ENCODE results near the gene NAMPT. TPM values are rescaled to one million over a fixed set of nuclear protein-coding genes. Genes with fewer than 3 reads are reported as not detected.

Gene NAMPT
- total RNA-seq, 4 donors from 2014 or later: 96.7 to 239 (median 189) TPM

- no peaks in the 10 kb centered on the region for H3K4me1 ChIP-seq
- no peak overlapping the region for H3K4me3 ChIP-seq
- H3K36me3 ChIP-seq: peaks cover 68% of the 10 kb centered on the region
- 59% methylated on average over 2 of the region's 2 CpGs for WGBS
- H3K27me3 ChIP-seq: no peaks in the 10 kb centered on the region
- DNase-seq (ENCODE audit: low spot score in 2 of 2): no peak
- H3K27ac ChIP-seq: no peak overlapping the region
- TF ChIP-seq CTCF (IDR thresholded peaks at IDR 0.05) (no peak), POLR2AphosphoS5 (IDR thresholded peaks at IDR 0.05) (peak in 1 of 3 donors; percentile 10)
- no peaks in the 10 kb centered on the region for H3K9me3 ChIP-seq
Measured at GRCh38 chr7:106260136-106260561, 24.6 kb downstream of the NAMPT start.

- no peaks in the 10 kb centered on the region for H3K27me3 ChIP-seq
- H3K9me3 ChIP-seq: no peaks in the 10 kb centered on the region
- WGBS: 75% methylated on average over 7 of the region's 7 CpGs
- no peaks in the 10 kb centered on the region for H3K4me1 ChIP-seq
- no peak overlapping the region for H3K27ac ChIP-seq
- TF ChIP-seq CTCF (IDR thresholded peaks at IDR 0.05): no peak
- no peak for TF ChIP-seq POLR2AphosphoS5 (IDR thresholded peaks at IDR 0.05)
- TF ChIP-seq EP300 (IDR thresholded peaks at IDR 0.05): no peak
- DNase-seq (ENCODE audit: low spot score in 2 of 2): no peak
- H3K4me3 ChIP-seq: no peak overlapping the region
- H3K36me3 ChIP-seq: peaks cover 63% of the 10 kb centered on the region
Measured at GRCh38 chr7:106258789-106259188, 26.0 kb downstream of the NAMPT start.

- Histone ChIP-seq H3K27me3 (no peaks in the 10 kb centered on the region), H3K36me3 (peaks cover 65% of the 10 kb centered on the region), H3K27ac (no peak overlapping the region), H3K4me3 (no peak overlapping the region), H3K4me1 (no peaks in the 10 kb centered on the region), H3K9me3 (no peaks in the 10 kb centered on the region)
- TF ChIP-seq POLR2AphosphoS5 (IDR thresholded peaks at IDR 0.05) (no peak), CTCF (IDR thresholded peaks at IDR 0.05) (no peak), EP300 (IDR thresholded peaks at IDR 0.05) (no peak), POLR2A (IDR thresholded peaks at IDR 0.05) (no peak)
- 87% methylated on average over 3 of the region's 3 CpGs for WGBS
- DNase-seq (ENCODE audit: low spot score in 2 of 2): no peak
Measured at GRCh38 chr7:106257752-106258151, 27.0 kb downstream of the NAMPT start.

- WGBS: 95% methylated on average over 2 of the region's 2 CpGs
- no peak for DNase-seq (ENCODE audit: low spot score in 2 of 2)
- no peaks in the 10 kb centered on the region for H3K9me3 ChIP-seq
- TF ChIP-seq POLR2AphosphoS5 (IDR thresholded peaks at IDR 0.05): no peak
- no peak for TF ChIP-seq EP300 (IDR thresholded peaks at IDR 0.05)
- no peak for TF ChIP-seq CTCF (IDR thresholded peaks at IDR 0.05)
- TF ChIP-seq POLR2A (IDR thresholded peaks at IDR 0.05): no peak
- no peaks in the 10 kb centered on the region for H3K27me3 ChIP-seq
- H3K36me3 ChIP-seq: peaks cover 76% of the 10 kb centered on the region
- no peak overlapping the region for H3K4me3 ChIP-seq
- H3K4me1 ChIP-seq: no peaks in the 10 kb centered on the region
- no peak overlapping the region for H3K27ac ChIP-seq
Measured at GRCh38 chr7:106256144-106256543, 28.6 kb downstream of the NAMPT start.

GRCh38 chr7:106255246-106255645, 29.5 kb downstream of the NAMPT start:
- TF ChIP-seq CTCF (IDR thresholded peaks at IDR 0.05) (no peak), POLR2A (IDR thresholded peaks at IDR 0.05) (no peak), EP300 (IDR thresholded peaks at IDR 0.05) (no peak), POLR2AphosphoS5 (IDR thresholded peaks at IDR 0.05) (no peak)
- no peak for DNase-seq (ENCODE audit: low spot score in 2 of 2)
- H3K4me3 ChIP-seq: no peak overlapping the region
- WGBS: 91% methylated on average over 1 of the region's 1 CpG
- H3K27ac ChIP-seq: no peak overlapping the region
- no peaks in the 10 kb centered on the region for H3K27me3 ChIP-seq
- no peaks in the 10 kb centered on the region for H3K9me3 ChIP-seq
- H3K4me1 ChIP-seq: no peaks in the 10 kb centered on the region
- H3K36me3 ChIP-seq: peaks cover 70% of the 10 kb centered on the region

Data from suprapubic skin (tissue), 4 donors.